ENCODE results near the gene ZFYVE9. TPM values are rescaled to one million over a fixed set of nuclear protein-coding genes. Genes with fewer than 3 reads are reported as not detected.

ZFYVE9 gene
- total and polyA plus RNA-seq, 9 of the 15 experiments (the other 6 are each of a cell fraction or from before 2014, with no cell fraction given) = 0.52 to 14.4 (median 8.9) TPM

DNA sequence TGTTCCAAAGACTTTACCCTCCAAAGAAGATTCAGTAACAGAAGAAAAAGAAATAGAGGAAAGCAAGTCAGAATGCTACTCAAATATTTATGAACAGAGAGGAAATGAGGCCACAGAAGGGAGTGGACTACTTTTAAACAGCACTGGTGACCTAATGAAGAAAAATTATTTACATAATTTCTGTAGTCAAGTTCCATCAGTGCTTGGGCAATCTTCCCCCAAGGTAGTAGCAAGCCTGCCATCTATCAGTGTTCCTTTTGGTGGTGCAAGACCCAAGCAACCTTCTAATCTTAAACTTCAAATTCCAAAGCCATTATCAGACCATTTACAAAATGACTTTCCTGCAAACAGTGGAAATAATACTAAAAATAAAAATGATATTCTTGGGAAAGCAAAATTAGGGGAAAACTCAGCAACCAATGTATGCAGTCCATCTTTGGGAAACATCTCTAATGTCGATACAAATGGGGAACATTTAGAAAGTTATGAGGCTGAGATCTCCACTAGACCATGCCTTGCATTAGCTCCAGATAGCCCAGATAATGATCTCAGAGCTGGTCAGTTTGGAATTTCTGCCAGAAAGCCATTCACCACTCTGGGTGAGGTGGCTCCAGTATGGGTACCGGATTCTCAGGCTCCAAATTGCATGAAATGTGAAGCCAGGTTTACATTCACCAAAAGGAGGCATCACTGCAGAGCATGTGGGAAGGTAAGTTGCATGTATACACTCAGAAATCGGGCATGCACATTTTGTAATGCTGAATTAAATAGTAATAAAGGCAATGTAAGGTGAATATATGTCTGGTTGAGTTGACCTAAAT lies 97.2 kb downstream of the ZFYVE9 start (continued):
- TF ChIP-seq, protein P1, sequence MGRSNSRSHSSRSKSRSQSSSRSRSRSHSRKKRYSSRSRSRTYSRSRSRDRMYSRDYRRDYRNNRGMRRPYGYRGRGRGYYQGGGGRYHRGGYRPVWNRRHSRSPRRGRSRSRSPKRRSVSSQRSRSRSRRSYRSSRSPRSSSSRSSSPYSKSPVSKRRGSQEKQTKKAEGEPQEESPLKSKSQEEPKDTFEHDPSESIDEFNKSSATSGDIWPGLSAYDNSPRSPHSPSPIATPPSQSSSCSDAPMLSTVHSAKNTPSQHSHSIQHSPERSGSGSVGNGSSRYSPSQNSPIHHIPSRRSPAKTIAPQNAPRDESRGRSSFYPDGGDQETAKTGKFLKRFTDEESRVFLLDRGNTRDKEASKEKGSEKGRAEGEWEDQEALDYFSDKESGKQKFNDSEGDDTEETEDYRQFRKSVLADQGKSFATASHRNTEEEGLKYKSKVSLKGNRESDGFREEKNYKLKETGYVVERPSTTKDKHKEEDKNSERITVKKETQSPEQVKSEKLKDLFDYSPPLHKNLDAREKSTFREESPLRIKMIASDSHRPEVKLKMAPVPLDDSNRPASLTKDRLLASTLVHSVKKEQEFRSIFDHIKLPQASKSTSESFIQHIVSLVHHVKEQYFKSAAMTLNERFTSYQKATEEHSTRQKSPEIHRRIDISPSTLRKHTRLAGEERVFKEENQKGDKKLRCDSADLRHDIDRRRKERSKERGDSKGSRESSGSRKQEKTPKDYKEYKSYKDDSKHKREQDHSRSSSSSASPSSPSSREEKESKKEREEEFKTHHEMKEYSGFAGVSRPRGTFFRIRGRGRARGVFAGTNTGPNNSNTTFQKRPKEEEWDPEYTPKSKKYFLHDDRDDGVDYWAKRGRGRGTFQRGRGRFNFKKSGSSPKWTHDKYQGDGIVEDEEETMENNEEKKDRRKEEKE (IDR thresholded peaks at IDR 0.05; ENCODE audit: borderline replicate concordance in 1 of 2, control insufficient read depth in 1 of 2, low read depth in 2 of 2, low read length in 1 of 2) = no peak
- TF ChIP-seq ZNF311 (CRISPR knock-in tag; IDR thresholded peaks at IDR 0.05) = no peak
- no peak for TF ChIP-seq BDP1 (IDR thresholded peaks at IDR 0.05; ENCODE audit: insufficient read depth, insufficient read length)
- TF ChIP-seq NFATC3 (IDR thresholded peaks at IDR 0.05) = no peak
- TF ChIP-seq, protein P2, sequence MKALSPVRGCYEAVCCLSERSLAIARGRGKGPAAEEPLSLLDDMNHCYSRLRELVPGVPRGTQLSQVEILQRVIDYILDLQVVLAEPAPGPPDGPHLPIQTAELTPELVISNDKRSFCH (CRISPR knock-in tag; IDR thresholded peaks at IDR 0.05) = no peak
- TF ChIP-seq, protein P2 (tag; IDR thresholded peaks at IDR 0.05) = no peak
- TF ChIP-seq, protein P3, sequence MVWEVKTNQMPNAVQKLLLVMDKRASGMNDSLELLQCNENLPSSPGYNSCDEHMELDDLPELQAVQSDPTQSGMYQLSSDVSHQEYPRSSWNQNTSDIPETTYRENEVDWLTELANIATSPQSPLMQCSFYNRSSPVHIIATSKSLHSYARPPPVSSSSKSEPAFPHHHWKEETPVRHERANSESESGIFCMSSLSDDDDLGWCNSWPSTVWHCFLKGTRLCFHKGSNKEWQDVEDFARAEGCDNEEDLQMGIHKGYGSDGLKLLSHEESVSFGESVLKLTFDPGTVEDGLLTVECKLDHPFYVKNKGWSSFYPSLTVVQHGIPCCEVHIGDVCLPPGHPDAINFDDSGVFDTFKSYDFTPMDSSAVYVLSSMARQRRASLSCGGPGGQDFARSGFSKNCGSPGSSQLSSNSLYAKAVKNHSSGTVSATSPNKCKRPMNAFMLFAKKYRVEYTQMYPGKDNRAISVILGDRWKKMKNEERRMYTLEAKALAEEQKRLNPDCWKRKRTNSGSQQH (CRISPR knock-in tag; IDR thresholded peaks at IDR 0.05) = no peak
- TF ChIP-seq, protein P4, sequence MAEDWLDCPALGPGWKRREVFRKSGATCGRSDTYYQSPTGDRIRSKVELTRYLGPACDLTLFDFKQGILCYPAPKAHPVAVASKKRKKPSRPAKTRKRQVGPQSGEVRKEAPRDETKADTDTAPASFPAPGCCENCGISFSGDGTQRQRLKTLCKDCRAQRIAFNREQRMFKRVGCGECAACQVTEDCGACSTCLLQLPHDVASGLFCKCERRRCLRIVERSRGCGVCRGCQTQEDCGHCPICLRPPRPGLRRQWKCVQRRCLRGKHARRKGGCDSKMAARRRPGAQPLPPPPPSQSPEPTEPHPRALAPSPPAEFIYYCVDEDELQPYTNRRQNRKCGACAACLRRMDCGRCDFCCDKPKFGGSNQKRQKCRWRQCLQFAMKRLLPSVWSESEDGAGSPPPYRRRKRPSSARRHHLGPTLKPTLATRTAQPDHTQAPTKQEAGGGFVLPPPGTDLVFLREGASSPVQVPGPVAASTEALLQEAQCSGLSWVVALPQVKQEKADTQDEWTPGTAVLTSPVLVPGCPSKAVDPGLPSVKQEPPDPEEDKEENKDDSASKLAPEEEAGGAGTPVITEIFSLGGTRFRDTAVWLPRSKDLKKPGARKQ (CRISPR knock-in tag; IDR thresholded peaks at IDR 0.05) = no peak
- no peak for TF ChIP-seq POLR2H (tag; IDR thresholded peaks at IDR 0.05; ENCODE audit: low read depth)

Measured in K562 (cell line).